Breast epithelium (tissue), 4 donors: ENCODE measurements around the gene KLHDC4. TPM values are rescaled to one million over a fixed set of nuclear protein-coding genes. Genes with fewer than 3 reads are reported as not detected.

Experiments
- DNase-seq, 2 donors: peaks; one replicate each; pipeline ENCODE4 v3.0.0-alpha.2; 2019; ENCODE audit warnings: low spot score in 2 of 2
- H3K27ac ChIP-seq, 2 donors: fragments of 200-600 bp; sonication (generic) in 1 of 2; one replicate each; pipeline ENCODE4 v1.5.1; 2016 to 2019; ENCODE audit warnings: mild to moderate bottlenecking in 1 of 2
- H3K27me3 ChIP-seq, 2 donors: fragments of 200-600 bp; sonication (generic) in 1 of 2; one replicate each; pipeline versions ENCODE4 v1.5.1 to v1.6.0; 2017 to 2019; ENCODE audit warnings: control low read depth in 1 of 2, mild to moderate bottlenecking in 1 of 2
- H3K36me3 ChIP-seq: fragments of 200-600 bp; one replicate; pipeline ENCODE4 v1.5.1; 2019
- H3K4me1 ChIP-seq, 2 donors: fragments of 200-600 bp; sonication (generic); one replicate each; pipeline ENCODE4 v1.5.1; 2016 to 2019; ENCODE audit warnings: control low read depth in 1 of 2
- H3K4me3 ChIP-seq, 3 donors: fragments of 200-600 bp; sonication (generic); 1 replicate in 2 of 3; 2 replicates in 1 of 3; pipeline ENCODE4 v1.5.1; 2016 to 2019; ENCODE audit warnings: mild to moderate bottlenecking in 3 of 3, moderate library complexity in 2 of 3
- H3K9me3 ChIP-seq, 2 donors: fragments of 200-600 bp; sonication (generic) in 1 of 2; one replicate each; pipeline ENCODE4 v1.5.1; 2016 to 2019; ENCODE audit warnings: control low read depth in 1 of 2
- POLR2A ChIP-seq: fragments of 450-650 bp; IDR thresholded peaks from one replicate; pipeline ENCODE4 v1.6.1; 2016; ENCODE audit warnings: antibody characterized with exemption, mild to moderate bottlenecking, moderate library complexity
- POLR2AphosphoS5 ChIP-seq, 3 donors: sonication (generic); formaldehyde crosslinking; IDR thresholded peaks; one replicate each; pipeline ENCODE4 v1.6.1; 2017; ENCODE audit warnings: antibody characterized with exemption in 3 of 3
- intact Hi-C: fragments of 100-400 bp; cut with DNase I; formaldehyde crosslinking; loops from one replicate; pipeline ENCODE4 v1.15.1; 2023; ENCODE audit warnings: low total_unique reads
- total RNA-seq, 3 donors: library from RNA; depleted of rRNA; stranded (reverse); fragments of >200 nt; gene quantifications; one replicate each; pipeline ENCODE4 v1.1.0, GENCODE V29; 2016
- TF ChIP-seq, protein P1 (sequence below), 3 donors: fragments of 450-650 bp; IDR thresholded peaks; one replicate each; pipeline ENCODE4 v1.5.1; 2016 to 2017; ENCODE audit warnings: antibody characterized with exemption in 3 of 3, mild to moderate bottlenecking in 3 of 3, moderate library complexity in 3 of 3

The KLHDC4 gene
- total RNA-seq, 3 donors from 2014 or later = 25.9 to 35.6 (median 32.4) TPM

DNA sequence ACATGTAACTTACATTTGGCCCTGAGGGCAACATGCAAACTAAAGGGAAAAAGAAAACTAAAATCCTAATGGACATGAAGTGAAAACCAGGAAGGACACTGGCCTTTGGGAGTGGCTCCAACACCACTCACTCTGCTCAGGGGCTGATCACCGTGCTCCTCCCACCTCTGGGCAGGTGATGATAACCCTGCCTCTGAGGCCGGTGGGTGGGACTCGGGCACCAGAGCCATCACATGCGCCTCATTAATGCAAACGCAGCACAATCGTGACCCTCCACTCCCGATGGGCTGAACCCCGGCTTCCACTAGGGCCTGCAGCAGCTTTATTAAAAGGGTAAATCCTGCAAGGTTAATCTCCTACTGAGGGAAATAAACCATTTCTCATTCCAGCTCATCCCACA is 4.7 kb downstream of the KLHDC4 start:
- Histone ChIP-seq H3K27ac (no peak overlapping the region), H3K27me3 (no peaks in the 10 kb centered on the region), H3K9me3 (no peaks in the 10 kb centered on the region), H3K36me3 (no peaks in the 10 kb centered on the region), H3K4me1 (no peaks in the 10 kb centered on the region), H3K4me3 (no peak overlapping the region)
- intact Hi-C loops = no loop called here
- TF ChIP-seq, protein P1, sequence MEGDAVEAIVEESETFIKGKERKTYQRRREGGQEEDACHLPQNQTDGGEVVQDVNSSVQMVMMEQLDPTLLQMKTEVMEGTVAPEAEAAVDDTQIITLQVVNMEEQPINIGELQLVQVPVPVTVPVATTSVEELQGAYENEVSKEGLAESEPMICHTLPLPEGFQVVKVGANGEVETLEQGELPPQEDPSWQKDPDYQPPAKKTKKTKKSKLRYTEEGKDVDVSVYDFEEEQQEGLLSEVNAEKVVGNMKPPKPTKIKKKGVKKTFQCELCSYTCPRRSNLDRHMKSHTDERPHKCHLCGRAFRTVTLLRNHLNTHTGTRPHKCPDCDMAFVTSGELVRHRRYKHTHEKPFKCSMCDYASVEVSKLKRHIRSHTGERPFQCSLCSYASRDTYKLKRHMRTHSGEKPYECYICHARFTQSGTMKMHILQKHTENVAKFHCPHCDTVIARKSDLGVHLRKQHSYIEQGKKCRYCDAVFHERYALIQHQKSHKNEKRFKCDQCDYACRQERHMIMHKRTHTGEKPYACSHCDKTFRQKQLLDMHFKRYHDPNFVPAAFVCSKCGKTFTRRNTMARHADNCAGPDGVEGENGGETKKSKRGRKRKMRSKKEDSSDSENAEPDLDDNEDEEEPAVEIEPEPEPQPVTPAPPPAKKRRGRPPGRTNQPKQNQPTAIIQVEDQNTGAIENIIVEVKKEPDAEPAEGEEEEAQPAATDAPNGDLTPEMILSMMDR (IDR thresholded peaks at IDR 0.05) = no peak
- TF ChIP-seq POLR2AphosphoS5 (IDR thresholded peaks at IDR 0.05) = no peak
- TF ChIP-seq POLR2A = no peak
- no peak for DNase-seq

DNA sequence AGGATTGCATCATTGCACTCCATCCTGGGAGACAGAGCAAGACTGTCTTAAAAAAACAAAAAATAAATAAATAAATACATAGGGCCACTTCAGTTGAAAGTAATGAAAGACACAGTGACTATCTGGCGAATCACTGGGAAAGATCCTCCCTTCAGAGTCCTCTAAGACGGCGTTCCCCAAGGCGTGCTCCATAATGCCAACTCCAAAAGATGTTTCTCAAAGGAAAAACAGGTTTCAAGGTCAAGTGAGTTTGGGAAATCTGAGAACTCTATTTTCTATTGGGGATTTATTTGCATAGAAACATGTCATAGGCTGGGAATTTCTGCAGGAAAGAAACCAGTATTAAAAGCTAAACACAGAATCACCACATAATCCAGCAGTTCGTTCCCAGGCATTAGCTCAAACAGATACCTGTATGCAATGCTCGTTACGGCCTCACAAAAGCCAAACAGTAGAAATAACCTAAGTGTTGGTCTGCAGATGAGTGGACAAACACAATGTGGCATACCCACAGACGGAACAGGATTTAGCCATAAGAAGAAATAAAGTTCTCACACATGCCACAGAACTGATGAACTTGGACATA is 7.9 kb downstream of the KLHDC4 start:
- Histone ChIP-seq H3K36me3 (peaks cover 7% of the 10 kb centered on the region), H3K4me3 (no peak overlapping the region), H3K4me1 (no peaks in the 10 kb centered on the region), H3K27me3 (no peaks in the 10 kb centered on the region), H3K27ac (no peak overlapping the region), H3K9me3 (no peaks in the 10 kb centered on the region)
- intact Hi-C loops = no loop called here
- no peak for DNase-seq
- TF ChIP-seq, protein P1 (IDR thresholded peaks at IDR 0.05) = no peak
- TF ChIP-seq POLR2A (no peak), POLR2AphosphoS5 (IDR thresholded peaks at IDR 0.05) (no peak)

DNA sequence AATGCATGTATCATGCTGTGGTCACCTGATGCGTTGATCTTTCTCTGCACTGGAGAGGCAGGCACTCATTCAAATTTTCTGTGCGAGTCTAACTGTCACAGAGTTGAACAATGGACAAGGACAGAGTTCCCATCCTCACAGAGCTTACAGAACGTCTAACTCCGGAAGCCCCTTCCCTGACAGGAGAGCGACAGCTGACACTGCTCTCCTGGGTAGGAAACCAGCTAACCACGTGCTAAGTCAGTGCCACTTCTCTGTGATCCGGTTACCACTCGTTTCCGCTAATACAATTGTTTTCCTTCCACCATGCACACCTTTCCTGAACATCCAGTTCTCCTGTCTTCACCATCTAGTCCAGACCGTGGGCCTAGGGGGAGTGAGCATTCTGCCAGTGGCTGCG is 11.3 kb downstream of the KLHDC4 start:
- Histone ChIP-seq H3K36me3 (peaks cover 7% of the 10 kb centered on the region), H3K27ac (no peak overlapping the region), H3K9me3 (no peaks in the 10 kb centered on the region), H3K27me3 (no peaks in the 10 kb centered on the region), H3K4me1 (no peaks in the 10 kb centered on the region), H3K4me3 (no peak overlapping the region)
- intact Hi-C loops = no loop called here
- TF ChIP-seq POLR2A (no peak), POLR2AphosphoS5 (IDR thresholded peaks at IDR 0.05) (no peak)
- TF ChIP-seq, protein P1 (IDR thresholded peaks at IDR 0.05) = no peak
- no peak for DNase-seq

DNA sequence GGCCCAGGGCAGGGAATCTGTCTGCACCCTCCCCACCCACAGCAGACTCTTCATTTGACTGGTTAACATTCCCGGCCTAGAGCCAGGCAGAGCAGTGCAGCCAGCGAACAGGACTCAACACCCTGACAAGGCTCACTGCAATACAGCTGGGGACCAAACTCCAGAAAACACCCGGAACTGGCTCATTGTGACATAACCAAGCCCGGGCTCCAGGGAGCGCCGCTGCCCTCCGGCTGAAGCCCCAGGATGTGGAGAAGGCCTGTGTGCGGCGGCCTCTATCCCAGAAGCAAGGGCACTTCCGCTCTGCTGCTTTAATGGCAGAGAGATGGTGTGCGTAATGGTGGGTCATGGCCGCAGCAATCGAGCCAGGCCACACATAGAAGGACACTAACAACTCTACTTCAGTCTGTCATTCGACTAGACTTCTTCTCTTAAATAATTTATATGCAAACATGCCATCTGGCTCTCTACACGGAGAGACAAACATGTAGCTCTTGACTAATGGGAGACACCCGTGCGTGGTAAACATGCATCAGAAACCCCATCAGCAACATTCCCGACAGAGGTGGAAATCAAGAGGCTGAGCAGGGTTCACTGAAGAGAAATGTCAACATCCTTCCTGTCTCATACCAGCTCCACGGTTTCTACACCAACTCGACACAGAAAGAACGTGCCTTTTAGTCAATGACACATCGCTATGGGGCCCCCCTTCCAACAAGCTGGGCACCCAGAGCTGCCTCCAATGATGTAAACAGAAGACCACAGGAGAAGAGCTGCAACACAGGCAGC is 18.0 kb downstream of the KLHDC4 start:
- no peak for DNase-seq
- Histone ChIP-seq H3K27me3 (no peaks in the 10 kb centered on the region), H3K9me3 (no peaks in the 10 kb centered on the region), H3K4me3 (no peak overlapping the region), H3K4me1 (no peaks in the 10 kb centered on the region), H3K27ac (no peak overlapping the region), H3K36me3 (no peaks in the 10 kb centered on the region)
- intact Hi-C loops = no loop called here
- TF ChIP-seq, protein P1 (IDR thresholded peaks at IDR 0.05) = no peak
- TF ChIP-seq POLR2A (no peak), POLR2AphosphoS5 (IDR thresholded peaks at IDR 0.05) (no peak)

DNA sequence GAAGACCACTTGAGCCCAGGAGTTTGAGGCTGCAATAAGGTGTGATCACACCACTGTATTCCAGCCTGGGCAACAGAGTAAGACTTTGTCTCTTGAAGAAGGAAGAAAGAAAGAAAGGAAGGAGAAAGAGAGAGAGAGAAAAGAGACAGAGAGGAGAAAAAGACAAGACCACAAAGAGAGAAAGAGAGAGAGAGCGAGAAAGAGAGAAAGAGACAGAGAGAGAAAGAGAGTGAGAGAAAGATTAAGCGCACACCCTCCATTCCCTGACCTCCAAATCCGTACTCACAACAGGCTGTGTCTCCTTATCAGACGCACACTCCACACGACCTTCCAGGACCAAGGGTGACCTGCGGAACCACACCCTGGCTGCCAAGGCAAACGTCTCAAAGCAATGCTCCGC is 19.6 kb downstream of the KLHDC4 start:
- Histone ChIP-seq H3K27me3 (no peaks in the 10 kb centered on the region), H3K36me3 (no peaks in the 10 kb centered on the region), H3K4me3 (no peak overlapping the region), H3K27ac (no peak overlapping the region), H3K9me3 (no peaks in the 10 kb centered on the region), H3K4me1 (no peaks in the 10 kb centered on the region)
- intact Hi-C loops = no loop called here
- DNase-seq = no peak
- TF ChIP-seq, protein P1 (IDR thresholded peaks at IDR 0.05) = no peak
- TF ChIP-seq POLR2AphosphoS5 (IDR thresholded peaks at IDR 0.05) (no peak), POLR2A (no peak)
